K562 (cell line): ENCODE data around the gene WDR88. TPM values are rescaled to one million over a fixed set of nuclear protein-coding genes. Genes with fewer than 3 reads are reported as not detected.
"Not testable (repeated sequence)": the region's sequence is repeated elsewhere in the genome, so short reads cannot be mapped to it uniquely, and the experiment has no call there.

Experiments used
- ATAC-seq: fragments of 200-7000 bp; cut with Tn5 transposase; 3 replicates; pipeline ENCODE4 v1.9.1; 2020; ENCODE audit warnings: moderate library complexity
- BruUV-seq: library from RNA; stranded (reverse); fragments of 400-500 nt; replicated peaks from 2 replicates; lab custom pipeline; 2021; lab: Mats Ljungman, UMichigan
- CTCF ChIA-PET: fragments of 300-600 bp; formaldehyde crosslinking; extraction: SDS; loops from one replicate; lab custom pipeline; 2021; ENCODE audit warnings: low intra/inter-chr PET ratio; lab: Yijun Ruan, JAX
- POLR2A ChIA-PET: fragments of 300-600, 350-650 bp; sonication (Branson Sonifier 250); formaldehyde crosslinking; extraction: SDS; loops from one replicate; lab custom pipeline; 2021; ENCODE audit warnings: antibody characterized with exemption, inconsistent platforms; lab: Yijun Ruan, JAX
- DNase-seq, 4 experiments: peaks; one replicate each; pipeline versions ENCODE4 v3.0.0 to v3.0.0-alpha.2; 2011 to 2018; ENCODE audit warnings: low spot score in 3 of 4, mixed read lengths in 3 of 4; ENCODE audit errors: extremely low read depth in 1 of 4
- FAIRE-seq: peaks from 2 replicates; lab custom pipeline; 2011; peaks lifted over from hg19 to GRCh38; lab: Jason Lieb, UNC
- H2AFZ ChIP-seq: 2 replicates; pipeline ENCODE4 v1.6.0; 2011; ENCODE audit warnings: low read depth, low read length, control low read depth, inconsistent platforms
- H3K27ac ChIP-seq: fragments of 200-600 bp; 3 replicates; pipeline ENCODE4 v1.8.0; 2011; ENCODE audit warnings: low read depth, mild to moderate bottlenecking, control low read depth, inconsistent platforms, low read length, moderate library complexity, mixed read lengths; ENCODE audit errors: extremely low read depth
- H3K27me3 ChIP-seq, 2 experiments: fragments of 300-600 bp in 1 of 2; 2 replicates in 1 of 2; 3 replicates in 1 of 2; pipeline versions ENCODE4 v1.6.0 to v1.8.0; 2011; ENCODE audit warnings: inconsistent platforms in 2 of 2, low read length in 2 of 2, mild to moderate bottlenecking in 1 of 2, mixed read lengths in 1 of 2, moderate library complexity in 1 of 2; ENCODE audit not compliant: control insufficient read depth in 2 of 2, insufficient read depth in 2 of 2
- H3K36me3 ChIP-seq: fragments of 300-600 bp; 3 replicates; pipeline ENCODE4 v1.8.0; 2011; ENCODE audit warnings: mild to moderate bottlenecking, low read length, inconsistent platforms; ENCODE audit not compliant: control insufficient read depth, insufficient read depth
- H3K4me1 ChIP-seq, 2 experiments: fragments of 200-600 bp in 1 of 2; replicated peaks in 1 of 2; 2 replicates in 1 of 2; 3 replicates in 1 of 2; pipeline versions ENCODE4 v1.5.1 to v1.8.0; 2011; ENCODE audit warnings: inconsistent platforms in 2 of 2, low read length in 2 of 2, mild to moderate bottlenecking in 1 of 2, mixed read lengths in 1 of 2, moderate library complexity in 1 of 2; ENCODE audit not compliant: control insufficient read depth in 2 of 2, insufficient read depth in 2 of 2
- H3K4me2 ChIP-seq: 2 replicates; pipeline ENCODE4 v1.6.1; 2011; ENCODE audit warnings: low read length, control low read depth, inconsistent platforms, mixed read lengths; ENCODE audit not compliant: insufficient read depth
- H3K4me3 ChIP-seq: fragments of 200-600 bp; sonication (generic), shearing (Covaris generic); 2 replicates; pipeline ENCODE4 v1.5.1; 2016; ENCODE audit warnings: control low read depth, inconsistent platforms
- H3K79me2 ChIP-seq: fragments of 200-600 bp; 3 replicates; pipeline ENCODE4 v1.8.0; 2011; ENCODE audit warnings: low read length, inconsistent platforms; ENCODE audit not compliant: control insufficient read depth, insufficient read depth
- H3K9ac ChIP-seq, 2 experiments: 2 replicates each; pipeline versions ENCODE4 v1.6.0 to v1.6.1; 2011; ENCODE audit warnings: low read depth in 2 of 2, low read length in 2 of 2, control low read depth in 1 of 2, inconsistent platforms in 1 of 2, mild to moderate bottlenecking in 1 of 2, mixed read lengths in 1 of 2; ENCODE audit not compliant: insufficient read depth in 1 of 2
- H3K9me1 ChIP-seq: one replicate; pipeline ENCODE4 v1.6.0; 2011; ENCODE audit warnings: inconsistent platforms, mild to moderate bottlenecking, low read length, moderate library complexity; ENCODE audit not compliant: control insufficient read depth, insufficient read depth
- H3K9me3 ChIP-seq: replicated peaks from 2 replicates; pipeline ENCODE4 v1.5.1; 2011; ENCODE audit warnings: low read depth, low read length, inconsistent platforms; ENCODE audit not compliant: control insufficient read depth, insufficient read depth
- H4K20me1 ChIP-seq: replicated peaks from 2 replicates; pipeline ENCODE4 v1.6.1; 2011; ENCODE audit warnings: low read length, inconsistent platforms, mixed read lengths; ENCODE audit not compliant: control insufficient read depth, insufficient read depth
- FIP1L1 ChIP-seq: fragments of 200-400 bp; formaldehyde crosslinking; IDR thresholded peaks from 2 replicates; pipeline ENCODE4 v1.6.1; 2018; ENCODE audit warnings: mild to moderate bottlenecking, low read depth, low read length; ENCODE audit not compliant: poor library complexity, severe bottlenecking
- RCOR1 ChIP-seq, 2 experiments: IDR thresholded peaks; 2 replicates each; pipeline ENCODE4 v1.6.1; 2012; ENCODE audit warnings: low read depth in 2 of 2, low read length in 2 of 2, borderline replicate concordance in 1 of 2, improper control_type of control experiment in 1 of 2
- ZNF121 ChIP-seq: sonication (generic); formaldehyde crosslinking; conservative IDR thresholded peaks from 2 replicates; pipeline ENCODE4 v1.8.0; 2022; ENCODE audit warnings: missing genetic modification reagents
- WGBS: fragments of 100-300 bp; shearing (Covaris generic); methylation state at CpG from one replicate; pipeline ENCODE4 v1.1.6; 2016; ENCODE audit warnings: low coverage, mixed read lengths; ENCODE audit not compliant: insufficient coverage; ENCODE audit errors: missing lambda C conversion rate; 5-methylcytosine and 5-hydroxymethylcytosine counted together
- in situ Hi-C: fragments of 300-500 bp; cut with MboI; formaldehyde crosslinking; loops from 4 replicates; pipeline ENCODE4 v1.15.0; 2018; ENCODE audit warnings: inconsistent platforms, mixed read lengths
- intact Hi-C: fragments of 100-400 bp; cut with micrococcal nuclease; formaldehyde crosslinking; loops from 2 replicates; pipeline ENCODE4 v1.14.2; 2022
- polyA plus RNA-seq, 8 experiments: library from polyadenylated mRNA; depleted of rRNA in 4 of 8; stranded (reverse) in 5 of 8; unstranded in 3 of 8; fragments of >200 nt; fragmentation: Nextera tagmentation in 2 of 8; fragmentation: Illumina TruSeq in 1 of 8; extraction: Ambion mirVana in 2 of 8; extraction: Trizol in 1 of 8; gene quantifications; 2 replicates each; pipeline versions ENCODE4 v1.2.1 to v1.2.3, GENCODE V29; 2011 to 2014; ENCODE audit warnings: inconsistent platforms in 1 of 8, missing spikeins in 1 of 8
- total RNA-seq, 7 experiments: library from RNA; depleted of rRNA in 6 of 7; stranded (reverse); fragments of >200 nt in 6 of 7; fragmentation: Illumina TruSeq in 2 of 7; extraction: Trizol in 2 of 7; gene quantifications; 2 replicates each; pipeline versions ENCODE4 v1.2.1 to v1.2.3, GENCODE V29; 2011 to 2021; ENCODE audit warnings: low replicate concordance in 1 of 7

Gene WDR88
- total and polyA plus RNA-seq, 9 of the 15 experiments (the other 6 are each of a cell fraction or from before 2014, with no cell fraction given), result 0.03 to 0.04 TPM; not detected in 7

GRCh38 chr19:33189453-33189852 lies 57.5 kb downstream of the WDR88 start:
- BruUV-seq, result no TSS peak
- no peaks in the 10 kb centered on the region; a peak in 1 of 5 replicates for H3K4me1 ChIP-seq
- ATAC-seq (no peak), DNase-seq (no peak), FAIRE-seq (no peak)
- no peak overlapping the region for H3K4me3 ChIP-seq
- H3K4me2 ChIP-seq, result no peak overlapping the region
- no peak for TF ChIP-seq FIP1L1
- no peak for TF ChIP-seq RCOR1 (IDR thresholded peaks at IDR 0.05; ENCODE audit: borderline replicate concordance in 1 of 2, low read depth in 2 of 2, low read length in 2 of 2)
- WGBS, result no CpG with 5 or more reads among the region's 1 CpG
- CTCF ChIA-PET, result interaction anchor here (1.2 to 1.8 kb wide), 2 partner anchors 46 to 63 kb away, joined by 3 to 4 read pairs; no protein-coding TSS in a partner anchor
- H3K9ac ChIP-seq, result no peak overlapping the region
- no peaks in the 10 kb centered on the region for H3K9me3 ChIP-seq
- intact Hi-C loops (loop anchor here (10.0 kb wide), 1 partner anchor 65 kb away; no protein-coding TSS in a partner anchor), in situ Hi-C loops (no loop called here)
- no peaks in the 10 kb centered on the region for H4K20me1 ChIP-seq
- H3K79me2 ChIP-seq, result no peaks in the 10 kb centered on the region
- no peak overlapping the region for H3K27ac ChIP-seq
- H3K9me1 ChIP-seq, result no peaks in the 10 kb centered on the region
- POLR2A ChIA-PET, result interaction anchor here (0.6 kb wide), 1 partner anchor 29 kb away, joined by 3 read pairs; no protein-coding TSS in a partner anchor
- H3K27me3 ChIP-seq, result peaks cover 0 to 12% of the 10 kb centered on the region in 2 experiments; a peak in 2 of 5 replicates
- H3K36me3 ChIP-seq, result no peaks in the 10 kb centered on the region
- no peak overlapping the region for H2AFZ ChIP-seq

- H3K4me2 ChIP-seq, ATAC-seq, H3K4me3 ChIP-seq, H3K9me1 ChIP-seq, H2AFZ ChIP-seq, H3K9me3 ChIP-seq, BruUV-seq, DNase-seq, H3K9ac ChIP-seq, H3K27ac ChIP-seq, H3K4me1 ChIP-seq, H3K36me3 ChIP-seq, in situ Hi-C loops, intact Hi-C loops, H3K79me2 ChIP-seq, FAIRE-seq, H4K20me1 ChIP-seq, CTCF ChIA-PET: not testable (repeated sequence)
- TF ChIP-seq ZNF121, result 0 out of 2 replicates have a peak, but pooled peaks have one; percentile 17
- peaks cover 0 to 22% of the 10 kb centered on the region in 2 experiments; a peak in 3 of 5 replicates for H3K27me3 ChIP-seq
- POLR2A ChIA-PET, result interaction anchor here (1.1 kb wide), 1 partner anchor 13 kb away, joined by 3 read pairs; no protein-coding TSS in a partner anchor
- 0% methylated on average over 4 of the region's 4 CpGs for WGBS
Measured at GRCh38 chr19:33191092-33191491, 59.2 kb downstream of the WDR88 start.
